ENCODE results near the gene TOM1L2. TPM values are rescaled to one million over a fixed set of nuclear protein-coding genes. Genes with fewer than 3 reads are reported as not detected.

Gene TOM1L2
- total and polyA plus RNA-seq, 12 donors = 46.4 to 331 (median 273) TPM

DNA sequence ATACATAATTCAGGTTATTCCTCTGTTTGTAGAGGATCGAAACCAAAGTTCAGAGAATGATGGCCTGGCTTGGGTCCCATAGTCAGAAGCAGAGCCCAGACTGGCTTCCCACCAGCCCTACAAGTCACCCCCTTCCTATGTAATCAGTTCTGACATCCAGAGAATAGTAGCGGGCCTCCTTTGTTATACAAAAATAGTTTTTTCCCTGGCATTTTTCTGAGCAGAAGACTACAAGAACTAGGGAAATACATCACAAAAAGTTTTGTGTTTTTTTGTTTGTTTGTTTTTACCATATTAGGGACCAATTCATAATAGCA lies 47.6 kb upstream of the TOM1L2 start:
- Histone ChIP-seq H3K27ac (peak overlapping the region in 1 of 10 donors; percentile 29), H3K4me1 (peaks cover 4 to 36% (median 20%) of the 10 kb centered on the region in 9 donors), H3K9me3 (no peaks in the 10 kb centered on the region), H3K36me3 (peaks cover 0 to 71% (median 0%) of the 10 kb centered on the region in 9 donors), H3K4me3 (no peak overlapping the region), H3K27me3 (no peaks in the 10 kb centered on the region)
- 65% methylated on average over 2 of the region's 2 CpGs for WGBS, 2 donors
- no peak for TF ChIP-seq CTCF (IDR thresholded peaks at IDR 0.05)
- intact Hi-C loops (cut with DNase I) = loop anchor here in 2 of 10 donors (10.0 kb wide), 2 partner anchors 45 to 125 kb away; partner anchors contain the start of genes DRC3 (in 1 of the 2) and TOM1L2 (in 1 of the 2)
- DNase-seq (no peak), ATAC-seq (no peak)

DNA sequence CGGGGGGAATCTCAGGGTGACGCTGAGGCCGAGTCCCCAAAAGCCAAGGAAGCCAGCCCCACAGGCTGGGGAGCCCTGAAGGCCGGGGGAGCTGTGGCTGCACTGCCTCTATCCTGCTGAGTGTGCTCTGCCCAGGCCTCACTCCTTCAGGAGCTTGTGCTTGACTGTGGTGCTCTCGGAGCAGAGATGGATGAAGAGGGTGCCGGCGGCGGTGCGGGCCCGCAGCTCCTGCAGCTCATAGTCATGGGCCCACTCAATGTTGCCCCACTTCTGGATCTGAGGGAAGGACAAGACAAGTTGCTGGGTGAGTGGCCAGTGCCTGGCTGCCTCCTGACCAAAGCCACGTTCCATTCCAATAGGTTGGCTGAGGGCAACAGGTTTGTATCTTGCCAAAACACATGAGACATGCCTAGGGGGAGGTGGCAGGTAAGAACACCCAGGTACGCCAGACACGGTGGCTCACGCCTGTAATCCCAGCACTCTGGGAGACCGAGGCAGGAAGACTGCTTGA lies 46.3 kb upstream of the TOM1L2 start:
- no peak for DNase-seq
- Histone ChIP-seq H3K27ac (peak overlapping the region in 7 of 10 donors; percentile 78 to 90 (median 85)), H3K4me1 (peaks cover 4 to 36% (median 20%) of the 10 kb centered on the region in 9 donors), H3K4me3 (no peak overlapping the region), H3K27me3 (no peaks in the 10 kb centered on the region), H3K36me3 (peaks cover 0 to 62% (median 0%) of the 10 kb centered on the region in 9 donors), H3K9me3 (no peaks in the 10 kb centered on the region)
- 86 to 88% methylated on average over 15 of the region's 15 CpGs for WGBS, 2 donors
- peak in 6 of 8 donors; percentile 4 to 26 (median 14) for ATAC-seq
- no peak for TF ChIP-seq CTCF (IDR thresholded peaks at IDR 0.05)
- intact Hi-C loops (cut with DNase I) = no loop called here

DNA sequence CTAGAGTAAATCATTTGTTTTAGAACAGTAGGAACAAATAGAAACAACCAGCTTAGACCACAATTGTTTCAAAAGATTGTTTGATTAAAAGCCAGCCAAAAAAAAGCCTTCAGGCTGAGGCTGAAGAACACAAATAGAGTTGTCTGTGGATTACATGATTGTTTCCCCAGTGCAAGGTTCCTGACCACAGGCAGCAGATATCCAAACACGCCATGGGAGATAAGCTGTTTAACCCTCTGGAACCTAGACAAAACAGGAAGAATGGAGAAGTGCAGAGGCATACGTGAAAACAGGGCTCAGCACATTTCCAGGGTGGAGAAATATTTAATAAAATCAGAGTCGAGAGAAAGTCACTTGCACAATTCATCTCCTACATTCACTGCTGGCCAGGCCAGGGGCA lies 45.8 kb upstream of the TOM1L2 start:
- Histone ChIP-seq H3K9me3 (no peaks in the 10 kb centered on the region), H3K27ac (peak overlapping the region in 9 of 10 donors; percentile 52 to 90 (median 83)), H3K36me3 (peaks cover 0 to 62% (median 0%) of the 10 kb centered on the region in 9 donors), H3K27me3 (no peaks in the 10 kb centered on the region), H3K4me1 (peaks cover 4 to 36% (median 20%) of the 10 kb centered on the region in 9 donors), H3K4me3 (no peak overlapping the region)
- intact Hi-C loops (cut with DNase I) = no loop called here
- WGBS, 2 donors = 35 to 43% methylated on average over 3 of the region's 3 CpGs
- DNase-seq (no peak), ATAC-seq (peak in 6 of 8 donors; percentile 18 to 64 (median 44))
- no peak for TF ChIP-seq CTCF (IDR thresholded peaks at IDR 0.05)

- WGBS, 2 donors = 94 to 96% methylated on average over 12 of the region's 12 CpGs
- ATAC-seq (no peak), DNase-seq (no peak)
- peak overlapping the region in 2 of 10 donors; percentile 85 to 87 for H3K27ac ChIP-seq
- H3K4me3 ChIP-seq = no peak overlapping the region
- intact Hi-C loops (cut with DNase I) = no loop called here
- peaks cover 4 to 36% (median 20%) of the 10 kb centered on the region in 9 donors for H3K4me1 ChIP-seq
- peaks cover 0 to 57% (median 0%) of the 10 kb centered on the region in 9 donors for H3K36me3 ChIP-seq
- no peak for TF ChIP-seq CTCF (IDR thresholded peaks at IDR 0.05)
- H3K9me3 ChIP-seq = no peaks in the 10 kb centered on the region
- H3K27me3 ChIP-seq = no peaks in the 10 kb centered on the region
These were observed 44.2 kb upstream of the TOM1L2 start for GRCh38 chr17:18016426-18016825.

Data from heart right ventricle (tissue), 16 donors.